Stimulated activated CD8-positive, alpha-beta memory T cell treated with anti-CD3 and anti-CD28 coated beads, Interleukin-4, amount 100 ng/mL, for 1 hour (primary cell): ENCODE measurements around the gene LTBP1.

Experiments
- DNase-seq, 2 donors: peaks; one replicate each; pipeline ENCODE4 v3.0.0-alpha.2; 2020; ENCODE audit warnings: low read depth in 2 of 2, low spot score in 1 of 2

LTBP1 gene

GRCh38 chr2:33291278-33292013 is 344.7 kb downstream of the LTBP1 start:
- no peak for DNase-seq

DNA sequence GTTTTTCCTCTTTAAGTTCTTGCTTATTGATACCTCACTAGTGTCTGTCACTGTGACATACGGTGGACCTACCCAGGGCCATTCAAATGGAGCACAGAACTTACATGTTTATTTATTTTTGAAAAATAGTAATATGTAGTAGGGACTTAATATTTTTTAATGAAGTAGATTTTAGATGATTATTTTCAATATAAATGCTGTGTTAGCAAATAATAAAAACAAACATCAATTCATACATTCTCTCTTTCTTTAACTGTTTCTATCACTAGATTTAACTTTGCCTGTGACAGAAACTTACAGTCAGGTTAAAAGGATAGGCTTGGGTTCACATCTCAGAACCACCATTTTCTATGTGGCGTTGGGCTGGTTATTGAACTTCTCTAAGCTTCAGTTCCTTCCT is 345.3 kb downstream of the LTBP1 start:
- DNase-seq = no peak

GRCh38 chr2:33292981-33293595 is 346.3 kb downstream of the LTBP1 start:
- no peak for DNase-seq

DNA sequence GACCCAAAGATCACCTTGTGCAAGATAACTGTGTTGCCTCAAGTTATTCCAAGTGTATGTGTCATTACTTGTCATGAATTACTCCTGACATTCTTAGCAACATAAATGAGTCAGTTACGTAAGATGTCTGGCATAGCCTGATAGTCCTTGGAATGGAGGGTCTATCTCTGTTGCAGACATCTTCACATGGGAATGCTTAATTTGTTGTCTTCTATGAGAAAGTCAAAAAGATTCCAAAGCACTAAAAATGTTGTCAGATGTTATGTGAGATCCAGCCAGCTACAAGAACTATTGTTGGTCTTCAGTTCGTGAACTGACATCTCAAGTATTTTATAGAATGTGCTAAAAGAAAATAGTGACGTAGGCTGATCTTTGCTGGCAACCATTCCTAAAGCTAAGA is 351.5 kb downstream of the LTBP1 start:
- DNase-seq = no peak

DNA sequence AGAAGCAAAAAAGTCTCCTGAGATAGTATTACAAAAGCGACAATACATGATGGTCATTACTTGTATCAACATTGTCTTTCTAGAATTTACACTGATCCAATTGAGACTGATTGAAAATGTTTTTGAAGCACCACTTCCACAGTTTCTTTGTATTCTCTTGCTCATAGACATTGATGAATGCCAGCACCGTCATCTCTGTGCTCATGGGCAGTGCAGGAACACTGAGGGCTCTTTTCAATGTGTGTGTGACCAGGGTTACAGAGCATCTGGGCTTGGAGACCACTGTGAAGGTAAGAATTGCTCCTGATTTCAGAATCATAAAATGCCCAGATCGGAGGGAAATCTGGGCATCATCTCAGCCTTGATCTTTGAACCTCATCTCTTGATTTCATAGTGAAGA is 354.6 kb downstream of the LTBP1 start:
- DNase-seq = no peak

GRCh38 chr2:33302348-33302747 is 355.6 kb downstream of the LTBP1 start:
- no peak for DNase-seq

DNA sequence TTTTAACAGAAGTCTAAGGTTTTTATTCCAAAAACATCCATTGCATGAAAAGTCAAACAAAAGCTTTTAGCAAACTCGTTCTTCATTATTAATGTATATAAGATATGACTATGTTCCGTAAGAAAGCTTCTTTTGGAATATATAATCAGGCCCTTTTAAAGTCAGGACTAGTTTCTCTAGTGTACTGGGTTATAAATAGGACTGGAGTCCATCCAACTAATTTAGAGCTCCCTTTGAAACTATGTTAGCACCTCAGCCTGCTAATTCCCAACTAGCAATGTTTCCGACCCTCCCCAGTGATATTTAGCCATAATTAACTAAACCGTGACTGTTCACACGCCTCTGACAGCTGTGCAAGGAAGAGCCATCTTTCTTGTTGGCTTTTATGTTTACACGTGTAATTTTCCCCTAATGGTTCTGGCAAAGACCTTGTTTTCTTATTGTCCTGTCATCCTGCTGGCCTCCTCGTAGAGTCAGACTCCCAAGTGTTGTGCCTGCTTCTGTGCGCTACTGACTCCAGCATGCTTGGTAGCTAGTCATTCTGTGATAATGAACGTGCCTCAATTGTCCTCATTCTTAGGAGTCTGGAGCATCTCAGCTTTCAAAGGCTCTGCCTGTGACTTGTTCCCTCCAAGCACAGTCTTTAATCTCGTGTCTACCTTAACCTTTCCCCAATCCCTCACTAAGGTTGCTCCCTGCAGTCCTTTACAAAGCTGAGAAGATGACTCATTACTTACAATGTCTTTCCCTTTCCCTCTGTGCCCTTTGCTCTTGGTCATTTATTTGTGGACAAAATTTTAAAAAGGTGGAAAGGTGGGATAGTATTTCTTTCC is 357.5 kb downstream of the LTBP1 start:
- DNase-seq = no peak

DNA sequence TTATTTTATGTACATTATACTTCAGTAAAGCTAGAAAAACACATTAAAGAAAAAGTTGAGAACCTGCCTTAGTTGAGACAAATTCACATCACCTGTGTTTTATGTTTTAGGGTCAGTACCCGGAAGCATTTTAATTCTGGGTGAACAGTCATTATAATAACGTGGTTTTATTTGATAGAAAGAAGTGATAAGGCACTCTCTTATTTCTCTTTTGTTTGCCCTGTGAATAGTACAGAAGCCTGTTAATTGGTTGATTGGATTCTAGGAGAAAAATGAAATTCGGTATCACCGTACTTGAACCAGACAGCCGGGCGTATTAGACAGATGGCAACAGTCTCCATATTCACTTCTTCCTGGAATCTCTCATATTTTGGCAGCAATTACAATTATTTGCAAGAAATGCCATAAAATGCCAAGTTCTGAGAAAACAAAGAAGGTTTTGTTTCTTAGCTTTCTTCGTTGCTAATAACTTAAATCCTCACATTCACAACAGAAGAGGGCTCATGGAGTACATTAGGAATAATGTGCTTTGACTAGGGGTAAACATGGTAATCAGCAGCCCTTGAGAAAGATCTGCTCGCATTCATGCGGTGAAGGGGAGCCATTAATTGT is 361.0 kb downstream of the LTBP1 start:
- no peak for DNase-seq

GRCh38 chr2:33312355-33312754 is 365.6 kb downstream of the LTBP1 start:
- DNase-seq = no peak

- no peak for DNase-seq
These were observed 366.3 kb downstream of the LTBP1 start for GRCh38 chr2:33313039-33313438.

DNA sequence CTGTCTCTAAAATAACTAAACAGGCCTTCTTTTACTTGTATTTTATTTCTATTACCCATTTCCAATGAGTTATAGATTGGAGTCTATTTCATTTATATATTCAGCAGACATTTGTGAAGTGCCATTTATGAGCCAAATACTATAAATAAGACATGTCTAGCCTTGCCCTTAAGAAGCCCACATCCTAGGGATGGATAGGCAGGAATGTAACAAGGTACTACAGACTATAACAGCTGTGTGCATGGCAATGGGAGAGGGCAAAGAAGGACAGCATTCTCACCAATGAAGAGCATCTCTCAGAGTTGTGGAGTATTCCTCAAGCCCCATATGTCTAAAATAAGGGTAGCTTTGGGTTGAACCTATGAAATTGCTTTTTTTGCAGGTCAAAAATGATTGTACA is 367.8 kb downstream of the LTBP1 start:
- DNase-seq = no peak

DNA sequence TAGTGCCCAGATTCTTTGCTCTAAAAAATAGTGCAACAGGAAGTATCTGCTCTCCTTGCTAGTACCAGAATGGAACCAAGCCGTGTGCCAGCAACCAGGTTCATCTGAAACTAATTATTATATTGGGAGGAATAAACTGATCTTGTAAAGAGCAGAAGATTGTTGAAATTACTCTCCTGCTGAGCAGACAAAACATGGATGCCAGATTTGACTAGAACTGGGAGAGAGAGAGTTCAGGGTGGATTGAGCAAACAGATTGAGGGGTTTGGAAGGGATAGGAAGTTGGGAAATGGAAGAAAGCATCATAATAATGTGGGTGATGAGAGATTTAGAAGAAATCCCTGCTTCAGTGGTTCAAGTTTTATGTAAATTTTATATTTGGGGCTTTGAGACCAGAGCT is 369.6 kb downstream of the LTBP1 start:
- DNase-seq = no peak

- no peak for DNase-seq
These were observed 370.7 kb downstream of the LTBP1 start for GRCh38 chr2:33317369-33318007.

DNA sequence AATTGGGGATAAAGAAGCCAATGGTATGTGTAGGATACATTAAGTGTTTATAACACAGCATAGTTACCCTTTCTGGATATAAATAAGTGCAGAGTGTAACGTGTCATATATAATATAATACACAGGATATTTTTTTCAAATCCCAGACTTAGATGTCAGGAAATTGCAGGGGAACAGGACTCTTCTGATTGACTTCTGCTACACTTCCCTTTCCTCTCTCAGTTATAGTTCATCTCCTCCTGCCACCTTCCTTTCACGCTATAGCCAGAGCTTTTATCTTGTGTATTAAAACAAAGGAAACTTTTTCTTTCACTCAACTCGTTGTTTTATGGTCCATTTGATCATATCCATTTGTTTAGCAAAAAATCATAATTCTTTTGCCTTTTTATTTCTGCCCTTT is 371.7 kb downstream of the LTBP1 start:
- DNase-seq = no peak

GRCh38 chr2:33320573-33320972 is 373.8 kb downstream of the LTBP1 start:
- DNase-seq = no peak

DNA sequence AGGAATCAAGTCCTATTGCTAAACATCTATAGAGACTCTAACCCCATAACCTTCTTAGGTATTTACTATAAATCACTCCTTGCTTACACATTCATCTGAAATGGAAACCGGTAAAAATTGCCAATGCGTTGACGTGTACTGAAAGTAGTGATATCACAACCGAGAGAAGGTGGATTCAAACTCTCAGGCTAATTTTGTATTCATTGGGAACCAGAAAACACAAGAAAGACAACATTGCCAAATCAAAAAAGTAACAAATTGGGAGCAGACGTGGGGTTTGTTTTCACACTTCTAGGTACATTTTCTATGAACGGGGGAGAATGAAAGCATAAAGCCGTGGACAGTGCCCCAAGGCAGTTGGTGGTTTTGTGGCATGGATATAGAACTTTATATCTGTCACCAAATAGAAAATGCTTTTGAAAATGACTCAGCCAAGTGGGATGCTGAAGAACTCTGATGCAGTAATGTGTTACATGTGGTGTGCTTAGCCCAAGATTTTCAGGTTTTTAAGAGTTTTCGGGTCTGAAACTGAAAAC is 374.6 kb downstream of the LTBP1 start:
- DNase-seq = no peak

DNA sequence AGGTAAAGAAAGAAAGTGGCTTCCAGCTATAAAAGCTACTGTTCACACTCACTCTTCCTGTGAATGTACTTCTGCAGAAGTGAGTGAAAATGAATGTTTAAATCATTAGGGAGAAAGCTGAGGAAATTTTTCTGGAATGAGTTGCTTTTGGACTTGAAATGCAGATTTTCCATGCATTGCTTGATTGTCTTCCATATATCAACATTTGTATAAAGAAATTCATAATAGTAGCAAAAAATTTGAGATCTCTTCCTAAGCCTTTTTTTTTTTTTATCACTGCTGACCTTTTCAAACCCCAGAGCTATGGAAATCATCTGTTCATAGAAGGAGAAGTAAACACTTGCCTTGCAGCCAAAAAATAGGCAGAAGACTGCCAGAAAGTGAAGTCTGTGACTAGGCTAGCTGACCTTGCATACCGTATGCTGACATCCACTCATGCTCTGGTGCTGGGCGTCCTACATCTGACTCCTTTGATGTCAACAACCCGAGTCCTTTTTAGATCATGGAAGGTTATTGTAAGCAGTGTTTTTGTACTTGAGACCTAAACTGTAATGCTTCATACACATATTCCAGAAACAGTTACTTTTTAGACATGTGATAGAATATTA is 375.2 kb downstream of the LTBP1 start:
- DNase-seq = no peak

GRCh38 chr2:33322612-33323011 is 375.9 kb downstream of the LTBP1 start:
- no peak for DNase-seq

GRCh38 chr2:33323957-33324356 is 377.2 kb downstream of the LTBP1 start:
- no peak for DNase-seq

DNA sequence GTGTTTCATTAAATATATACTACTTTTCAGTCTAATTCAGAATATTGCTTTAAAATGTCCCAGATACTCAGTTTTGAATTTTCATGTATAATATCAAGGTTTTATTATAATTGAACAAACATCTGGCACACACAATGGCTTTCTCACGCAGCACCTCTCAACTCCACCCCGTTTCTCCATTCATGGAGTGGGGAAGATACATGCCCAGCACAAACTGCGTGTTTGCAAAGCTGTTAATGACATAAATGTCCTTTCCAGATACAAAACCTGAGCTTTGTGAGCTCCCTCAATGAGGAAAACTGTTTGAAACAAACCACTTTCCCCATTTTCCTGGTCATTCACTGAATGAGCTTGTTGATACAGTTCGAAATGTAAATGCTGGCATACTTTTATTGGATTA is 379.3 kb downstream of the LTBP1 start:
- no peak for DNase-seq

DNA sequence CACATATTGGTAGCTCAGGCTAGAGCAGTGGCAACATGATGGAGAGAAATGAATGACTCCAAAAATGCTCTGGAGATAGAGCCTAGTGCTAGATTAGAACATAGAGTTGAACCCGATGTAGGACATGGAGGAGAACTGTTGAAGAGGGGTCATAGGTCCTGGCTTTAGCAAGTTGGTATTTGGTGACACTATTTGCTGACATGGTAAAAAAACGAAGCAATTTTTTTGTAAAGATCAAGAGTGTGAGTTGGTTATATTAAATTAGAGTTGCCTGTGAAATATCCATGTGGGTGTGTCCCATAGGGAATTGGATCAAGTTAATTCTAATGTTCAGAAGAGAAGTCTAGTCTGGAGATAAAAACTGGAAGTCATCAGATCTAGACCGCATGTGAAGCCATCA is 386.7 kb downstream of the LTBP1 start:
- no peak for DNase-seq
